Prostate gland (tissue), 2 donors: Measurements from ENCODE around the gene SIRT2.

ENCODE experiments used
- CTCF ChIP-seq, 4 experiments: fragments of 200-600 bp in 2 of 4; fragments of 450-650 bp in 2 of 4; sonication (generic) in 2 of 4; IDR thresholded peaks; 1 replicate in 3 of 4; 2 replicates in 1 of 4; pipeline ENCODE4 v1.5.1; 2016 to 2019; ENCODE audit warnings: antibody characterized with exemption in 4 of 4, mild to moderate bottlenecking in 2 of 4, moderate library complexity in 2 of 4
- POLR2A ChIP-seq: fragments of 450-650 bp; IDR thresholded peaks from one replicate; pipeline ENCODE4 v1.6.1; 2016; ENCODE audit warnings: antibody characterized with exemption, mild to moderate bottlenecking
- POLR2AphosphoS5 ChIP-seq: sonication (generic); formaldehyde crosslinking; IDR thresholded peaks from one replicate; pipeline ENCODE4 v1.6.1; 2017; ENCODE audit warnings: antibody characterized with exemption

GRCh38 chr19:38880076-38880881 lies 19.1 kb downstream of the SIRT2 start:
- TF ChIP-seq CTCF (IDR thresholded peaks at IDR 0.05), result no peak
- no peak for TF ChIP-seq POLR2A
- TF ChIP-seq POLR2AphosphoS5, result no peak
